Measurements from ENCODE around the gene ATE1. TPM values are rescaled to one million over a fixed set of nuclear protein-coding genes. Genes with fewer than 3 reads are reported as not detected.

Gene ATE1
- total RNA-seq, 3 donors from 2014 or later, result 25.0 to 46.8 (median 29.5) TPM

- TF ChIP-seq CTCF (IDR thresholded peaks at IDR 0.05), result no peak
- Histone ChIP-seq H3K4me1 (no peaks in the 10 kb centered on the region), H3K27me3 (no peaks in the 10 kb centered on the region), H3K36me3 (no peaks in the 10 kb centered on the region), H3K27ac (no peak overlapping the region), H3K4me3 (no peak overlapping the region), H3K9me3 (no peaks in the 10 kb centered on the region)
- no peak for DNase-seq (ENCODE audit: low spot score in 2 of 2)
- intact Hi-C loops (cut with DNase I; ENCODE audit: low total_unique reads), result no loop called here
These were observed 111.6 kb downstream of the ATE1 start for GRCh38 chr10:121816197-121816596.

GRCh38 chr10:121813857-121814256 is 114.0 kb downstream of the ATE1 start:
- no peak overlapping the region for H3K4me3 ChIP-seq
- H3K4me1 ChIP-seq, result no peaks in the 10 kb centered on the region
- no peaks in the 10 kb centered on the region for H3K36me3 ChIP-seq
- intact Hi-C loops (cut with DNase I; ENCODE audit: low total_unique reads), result no loop called here
- no peak for DNase-seq (ENCODE audit: low spot score in 2 of 2)
- H3K27me3 ChIP-seq, result no peaks in the 10 kb centered on the region
- H3K27ac ChIP-seq, result no peak overlapping the region
- TF ChIP-seq POLR2AphosphoS5 (IDR thresholded peaks at IDR 0.05), result no peak
- TF ChIP-seq CTCF (IDR thresholded peaks at IDR 0.05), result no peak
- TF ChIP-seq POLR2A (IDR thresholded peaks at IDR 0.05), result no peak
- H3K9me3 ChIP-seq, result no peaks in the 10 kb centered on the region

- Histone ChIP-seq H3K36me3 (no peaks in the 10 kb centered on the region), H3K9me3 (no peaks in the 10 kb centered on the region), H3K27me3 (no peaks in the 10 kb centered on the region), H3K4me3 (no peak overlapping the region), H3K4me1 (no peaks in the 10 kb centered on the region), H3K27ac (no peak overlapping the region)
- no peak for DNase-seq (ENCODE audit: low spot score in 2 of 2)
- intact Hi-C loops (cut with DNase I; ENCODE audit: low total_unique reads), result no loop called here
- TF ChIP-seq POLR2AphosphoS5 (IDR thresholded peaks at IDR 0.05), result no peak
- no peak for TF ChIP-seq POLR2A (IDR thresholded peaks at IDR 0.05)
- no peak for TF ChIP-seq CTCF (IDR thresholded peaks at IDR 0.05)
These were observed 114.5 kb downstream of the ATE1 start for GRCh38 chr10:121813211-121813815.

- H3K4me3 ChIP-seq, result no peak overlapping the region
- H3K27ac ChIP-seq, result no peak overlapping the region
- DNase-seq (ENCODE audit: low spot score in 2 of 2), result no peak
- no peaks in the 10 kb centered on the region for H3K36me3 ChIP-seq
- no peaks in the 10 kb centered on the region for H3K4me1 ChIP-seq
- no peak for TF ChIP-seq POLR2AphosphoS5 (IDR thresholded peaks at IDR 0.05)
- TF ChIP-seq CTCF (IDR thresholded peaks at IDR 0.05), result no peak
- no peak for TF ChIP-seq POLR2A (IDR thresholded peaks at IDR 0.05)
- intact Hi-C loops (cut with DNase I; ENCODE audit: low total_unique reads), result no loop called here
- no peaks in the 10 kb centered on the region for H3K9me3 ChIP-seq
- no peaks in the 10 kb centered on the region for H3K27me3 ChIP-seq
These were observed 115.8 kb downstream of the ATE1 start for GRCh38 chr10:121812031-121812430.

GRCh38 chr10:121811386-121811785 is 116.4 kb downstream of the ATE1 start:
- Histone ChIP-seq H3K4me3 (no peak overlapping the region), H3K27ac (no peak overlapping the region), H3K4me1 (no peaks in the 10 kb centered on the region), H3K9me3 (no peaks in the 10 kb centered on the region), H3K36me3 (no peaks in the 10 kb centered on the region), H3K27me3 (no peaks in the 10 kb centered on the region)
- intact Hi-C loops (cut with DNase I; ENCODE audit: low total_unique reads), result no loop called here
- DNase-seq (ENCODE audit: low spot score in 2 of 2), result no peak
- no peak for TF ChIP-seq CTCF (IDR thresholded peaks at IDR 0.05)
- TF ChIP-seq POLR2A (IDR thresholded peaks at IDR 0.05), result no peak
- no peak for TF ChIP-seq POLR2AphosphoS5 (IDR thresholded peaks at IDR 0.05)

All from breast epithelium (tissue), 4 donors.